WI38 (cell line): ENCODE results near the gene GOLGA8M.
"Not testable (repeated sequence)": the region's sequence is repeated elsewhere in the genome, so short reads cannot be mapped to it uniquely, and the experiment has no call there.

Experiments
- H3K4me3 ChIP-seq: 2 replicates; pipeline ENCODE4 v1.5.1; 2011; ENCODE audit warnings: low read depth, mild to moderate bottlenecking, control low read depth, low read length

Gene GOLGA8M

GRCh38 chr15:28666402-28666801 is 45.8 kb downstream of the GOLGA8M start:
- not testable (repeated sequence) for H3K4me3 ChIP-seq

- H3K4me3 ChIP-seq, result not testable (repeated sequence)
These were observed 47.6 kb downstream of the GOLGA8M start for GRCh38 chr15:28664575-28664974.

DNA sequence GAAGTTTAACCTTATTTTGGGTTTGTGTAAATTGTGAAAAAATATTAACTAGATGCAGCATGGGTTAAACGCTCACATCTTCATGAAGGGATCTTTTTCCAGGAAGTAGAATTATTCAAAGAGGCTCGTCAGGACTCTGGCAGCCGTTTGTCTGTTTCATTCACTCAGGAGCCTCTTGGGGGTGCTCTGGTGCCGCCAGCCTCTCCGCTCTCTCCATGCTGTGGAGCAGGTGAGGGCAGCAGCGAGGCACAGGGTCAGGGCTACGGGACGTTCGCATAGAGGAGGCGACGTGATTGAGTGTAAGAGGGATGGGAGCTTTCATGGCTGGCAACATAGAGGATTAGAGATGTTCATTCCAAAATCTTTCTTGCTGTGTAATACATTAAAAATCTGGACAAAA is 48.5 kb downstream of the GOLGA8M start:
- not testable (repeated sequence) for H3K4me3 ChIP-seq

- H3K4me3 ChIP-seq, result not testable (repeated sequence)
These were observed 51.5 kb downstream of the GOLGA8M start for GRCh38 chr15:28660750-28661149.

- H3K4me3 ChIP-seq, result not testable (repeated sequence)
These were observed 56.2 kb downstream of the GOLGA8M start for GRCh38 chr15:28656018-28656360.

- not testable (repeated sequence) for H3K4me3 ChIP-seq
These were observed 56.7 kb downstream of the GOLGA8M start for GRCh38 chr15:28655329-28656017.

GRCh38 chr15:28654194-28654593 is 58.0 kb downstream of the GOLGA8M start:
- not testable (repeated sequence) for H3K4me3 ChIP-seq

DNA sequence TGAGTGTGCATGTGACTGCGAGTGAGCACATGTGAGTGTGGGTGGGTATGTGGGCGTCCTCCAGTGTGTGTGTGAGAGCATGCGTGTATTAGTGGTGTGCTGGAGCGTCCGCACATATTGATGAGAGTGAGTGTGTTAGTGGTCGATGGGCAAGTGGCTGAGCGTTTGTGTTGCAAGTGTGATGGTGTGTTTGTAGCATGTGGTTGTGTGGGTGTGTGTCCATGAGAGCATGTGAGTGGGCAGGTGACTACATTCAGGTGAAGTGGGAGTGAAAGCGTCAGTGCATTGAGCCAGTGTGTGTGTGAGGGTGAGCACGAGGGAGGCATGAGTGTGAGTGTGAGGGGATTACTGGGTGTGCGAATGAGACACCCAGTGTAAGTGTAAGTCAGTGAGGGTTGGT is 59.7 kb downstream of the GOLGA8M start:
- not testable (repeated sequence) for H3K4me3 ChIP-seq
